Neural progenitor cell (in vitro differentiated cells): Measurements from ENCODE around the gene NT5DC3. TPM values are rescaled to one million over a fixed set of nuclear protein-coding genes. Genes with fewer than 3 reads are reported as not detected.

ENCODE experiments used
- DNase-seq: peaks from one replicate; pipeline ENCODE4 v3.0.0-alpha.2; 2016; ENCODE audit warnings: low spot score
- H2AFZ ChIP-seq: fragments of 200-600 bp; sonication (generic); replicated peaks from 2 replicates; pipeline ENCODE4 v1.6.1; 2016; ENCODE audit warnings: antibody characterized with exemption
- H3F3A ChIP-seq: fragments of 200-600 bp; sonication (generic); 2 replicates; pipeline ENCODE4 v1.6.1; 2016; ENCODE audit warnings: antibody characterized with exemption, low read depth
- H3K27ac ChIP-seq: fragments of 200-600 bp; sonication (generic); 2 replicates; pipeline ENCODE4 v1.5.1; 2016; ENCODE audit warnings: mild to moderate bottlenecking
- H3K27me3 ChIP-seq: fragments of 200-600 bp; sonication (generic); 2 replicates; pipeline ENCODE4 v1.6.1; 2016; ENCODE audit warnings: mild to moderate bottlenecking, moderate library complexity
- H3K36me3 ChIP-seq: fragments of 200-600 bp; sonication (generic); 2 replicates; pipeline ENCODE4 v1.5.1; 2016
- H3K4me1 ChIP-seq: fragments of 200-600 bp; sonication (generic); 2 replicates; pipeline ENCODE4 v1.6.1; 2016; ENCODE audit warnings: mixed run types
- H3K4me2 ChIP-seq: fragments of 200-600 bp; sonication (generic); 2 replicates; pipeline ENCODE4 v1.6.1; 2016
- H3K4me3 ChIP-seq: fragments of 200-600 bp; sonication (generic); 2 replicates; pipeline ENCODE4 v1.5.1; 2016
- H3K79me2 ChIP-seq: fragments of 200-600 bp; sonication (generic); 2 replicates; pipeline ENCODE4 v1.6.1; 2016; ENCODE audit warnings: low read depth
- H3K9ac ChIP-seq: fragments of 200-600 bp; sonication (generic); 2 replicates; pipeline ENCODE4 v1.6.1; 2016
- H3K9me3 ChIP-seq: fragments of 200-600 bp; sonication (generic); 2 replicates; pipeline ENCODE4 v1.5.1; 2016; ENCODE audit warnings: low read depth
- H4K20me1 ChIP-seq: fragments of 200-600 bp; sonication (generic); 2 replicates; pipeline ENCODE4 v1.6.1; 2016; ENCODE audit warnings: low read depth
- H3K27ac Mint-ChIP-seq: 3 replicates; pipeline ENCODE4 v1.8.0; 2021; ENCODE audit warnings: mixed read lengths
- H3K27me3 Mint-ChIP-seq: 2 replicates; pipeline ENCODE4 v1.8.0; 2022; ENCODE audit warnings: low read depth, mild to moderate bottlenecking, inconsistent platforms, moderate library complexity, mixed read lengths; ENCODE audit not compliant: insufficient read depth
- H3K36me3 Mint-ChIP-seq: 3 replicates; pipeline ENCODE4 v1.8.0; 2021; ENCODE audit warnings: mixed read lengths
- H3K4me1 Mint-ChIP-seq: 3 replicates; pipeline ENCODE4 v1.8.0; 2021; ENCODE audit warnings: mixed read lengths
- H3K4me3 Mint-ChIP-seq: 3 replicates; pipeline ENCODE4 v1.8.0; 2021; ENCODE audit warnings: mild to moderate bottlenecking, moderate library complexity, mixed read lengths
- H3K9me3 Mint-ChIP-seq: 3 replicates; pipeline ENCODE4 v1.8.0; 2020; ENCODE audit warnings: mixed read lengths
- EZH2 ChIP-seq: fragments of 200-600 bp; sonication (generic); IDR thresholded peaks from 2 replicates; pipeline ENCODE4 v1.6.1; 2017; ENCODE audit warnings: antibody characterized with exemption, mild to moderate bottlenecking, moderate library complexity
- EZH2phosphoT487 ChIP-seq: fragments of 200-600 bp; sonication (generic); IDR thresholded peaks from 2 replicates; pipeline ENCODE4 v1.6.1; 2017; ENCODE audit warnings: antibody characterized with exemption
- total RNA-seq: library from RNA; depleted of rRNA; stranded (reverse); fragments of >200 nt; gene quantifications from 2 replicates; pipeline ENCODE4 v1.2.3, GENCODE V29; 2015; ENCODE audit warnings: low replicate concordance
- TF ChIP-seq, protein P1 (sequence below): fragments of 200-600 bp; sonication (generic); IDR thresholded peaks from 2 replicates; pipeline ENCODE4 v1.5.1; 2017; ENCODE audit warnings: antibody characterized with exemption, mild to moderate bottlenecking

The NT5DC3 gene
- total RNA-seq, 1 donor from 2014 or later, result 3.1 TPM

DNA sequence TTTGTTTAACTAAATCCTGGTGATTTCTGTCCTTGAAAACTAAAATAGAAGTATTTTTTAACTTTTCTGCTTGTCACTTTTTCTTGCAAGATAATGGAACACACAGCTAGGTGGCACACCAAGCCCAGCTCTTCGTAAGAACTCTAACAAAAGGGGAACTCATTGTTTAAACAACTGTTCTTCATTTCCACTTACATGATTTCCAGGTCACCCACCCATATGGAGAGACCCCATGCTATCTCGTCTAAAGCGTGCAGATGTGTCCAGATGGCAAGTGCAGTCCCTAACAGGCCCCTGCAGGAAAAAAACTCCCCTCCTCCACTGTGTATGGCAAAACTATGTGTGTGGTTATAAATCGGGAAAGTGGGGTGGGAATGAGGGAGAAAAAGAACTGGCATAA lies 43.3 kb upstream of the NT5DC3 start:
- Mint-ChIP-seq H3K4me1 (peaks cover 23% of the 10 kb centered on the region), H3K36me3 (no peaks in the 10 kb centered on the region), H3K4me3 (no peak overlapping the region), H3K27ac (no peak overlapping the region), H3K27me3 (peaks cover 8% of the 10 kb centered on the region), H3K9me3 (no peaks in the 10 kb centered on the region)
- H3K79me2 ChIP-seq, result no peaks in the 10 kb centered on the region
- no peaks in the 10 kb centered on the region for H3F3A ChIP-seq
- no peaks in the 10 kb centered on the region for H4K20me1 ChIP-seq
- no peak overlapping the region for H3K4me3 ChIP-seq
- H3K27ac ChIP-seq, result no peak overlapping the region
- H3K4me1 ChIP-seq, result no peaks in the 10 kb centered on the region
- H2AFZ ChIP-seq, result no peak overlapping the region
- H3K9me3 ChIP-seq, result no peaks in the 10 kb centered on the region
- DNase-seq, result peak; percentile 23
- no peak overlapping the region for H3K4me2 ChIP-seq
- no peaks in the 10 kb centered on the region for H3K27me3 ChIP-seq
- H3K36me3 ChIP-seq, result no peaks in the 10 kb centered on the region
- no peak overlapping the region for H3K9ac ChIP-seq
- TF ChIP-seq EZH2 (no peak), EZH2phosphoT487 (no peak)
- TF ChIP-seq, protein P1, sequence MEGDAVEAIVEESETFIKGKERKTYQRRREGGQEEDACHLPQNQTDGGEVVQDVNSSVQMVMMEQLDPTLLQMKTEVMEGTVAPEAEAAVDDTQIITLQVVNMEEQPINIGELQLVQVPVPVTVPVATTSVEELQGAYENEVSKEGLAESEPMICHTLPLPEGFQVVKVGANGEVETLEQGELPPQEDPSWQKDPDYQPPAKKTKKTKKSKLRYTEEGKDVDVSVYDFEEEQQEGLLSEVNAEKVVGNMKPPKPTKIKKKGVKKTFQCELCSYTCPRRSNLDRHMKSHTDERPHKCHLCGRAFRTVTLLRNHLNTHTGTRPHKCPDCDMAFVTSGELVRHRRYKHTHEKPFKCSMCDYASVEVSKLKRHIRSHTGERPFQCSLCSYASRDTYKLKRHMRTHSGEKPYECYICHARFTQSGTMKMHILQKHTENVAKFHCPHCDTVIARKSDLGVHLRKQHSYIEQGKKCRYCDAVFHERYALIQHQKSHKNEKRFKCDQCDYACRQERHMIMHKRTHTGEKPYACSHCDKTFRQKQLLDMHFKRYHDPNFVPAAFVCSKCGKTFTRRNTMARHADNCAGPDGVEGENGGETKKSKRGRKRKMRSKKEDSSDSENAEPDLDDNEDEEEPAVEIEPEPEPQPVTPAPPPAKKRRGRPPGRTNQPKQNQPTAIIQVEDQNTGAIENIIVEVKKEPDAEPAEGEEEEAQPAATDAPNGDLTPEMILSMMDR, result peak; percentile 48

- H3K4me3 Mint-ChIP-seq, result no peak overlapping the region
Observed at GRCh38 chr12:103883908-103884307, 42.9 kb upstream of the NT5DC3 start.

DNA sequence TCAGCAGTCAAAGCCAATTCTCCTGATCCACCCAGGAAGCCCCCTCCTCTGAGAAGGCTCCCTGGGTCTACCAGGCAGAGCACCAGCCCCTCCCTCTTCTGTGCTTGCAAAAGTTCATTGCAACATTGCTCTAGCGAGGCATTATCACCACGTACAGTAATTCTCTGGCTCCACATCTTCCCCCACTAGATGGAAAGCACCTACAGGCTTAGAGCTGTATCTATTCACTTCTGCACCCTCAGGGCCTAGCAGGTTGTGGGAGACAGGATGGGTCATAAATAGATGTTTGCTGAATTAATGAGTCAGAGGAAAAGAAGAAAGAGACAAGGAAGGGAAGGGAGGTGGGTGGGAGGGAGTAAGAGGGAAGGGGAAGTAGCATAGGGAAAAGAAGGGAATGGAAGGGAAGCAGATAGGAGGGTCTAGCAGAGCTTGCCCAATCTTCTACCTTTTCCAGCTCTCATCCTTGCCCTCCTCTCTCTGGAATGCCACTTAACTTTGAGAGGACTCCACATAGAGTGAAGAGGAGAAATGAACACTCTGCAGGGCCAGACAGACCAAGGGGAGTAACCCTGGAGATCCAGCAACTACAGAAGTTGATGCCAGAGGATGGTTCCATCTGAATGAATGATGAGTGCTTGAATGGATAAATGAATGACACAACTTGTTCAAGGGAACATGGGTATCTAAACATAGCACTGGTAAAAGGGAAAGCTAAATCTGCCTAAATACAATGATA lies 42.0 kb upstream of the NT5DC3 start:
- H3K79me2 ChIP-seq, result no peaks in the 10 kb centered on the region
- Mint-ChIP-seq H3K9me3 (no peaks in the 10 kb centered on the region), H3K4me3 (no peak overlapping the region), H3K4me1 (peaks cover 31% of the 10 kb centered on the region), H3K27ac (no peak overlapping the region), H3K27me3 (peaks cover 10% of the 10 kb centered on the region), H3K36me3 (no peaks in the 10 kb centered on the region)
- no peak overlapping the region for H3K9ac ChIP-seq
- H3F3A ChIP-seq, result no peaks in the 10 kb centered on the region
- H3K4me2 ChIP-seq, result no peak overlapping the region
- H2AFZ ChIP-seq, result no peak overlapping the region
- no peaks in the 10 kb centered on the region for H3K27me3 ChIP-seq
- TF ChIP-seq EZH2phosphoT487 (no peak), EZH2 (no peak)
- TF ChIP-seq, protein P1, result no peak
- H4K20me1 ChIP-seq, result no peaks in the 10 kb centered on the region
- H3K4me1 ChIP-seq, result no peaks in the 10 kb centered on the region
- no peaks in the 10 kb centered on the region for H3K36me3 ChIP-seq
- no peak for DNase-seq
- H3K9me3 ChIP-seq, result no peaks in the 10 kb centered on the region
- no peak overlapping the region for H3K4me3 ChIP-seq
- H3K27ac ChIP-seq, result no peak overlapping the region

More at GRCh38 chr12:103883908-103884307, 42.9 kb upstream of the NT5DC3 start:
- H3K27ac ChIP-seq, result no peak overlapping the region
- no peaks in the 10 kb centered on the region for H3K9me3 ChIP-seq
- no peak overlapping the region for H3K4me3 ChIP-seq
- no peaks in the 10 kb centered on the region for H3K4me1 ChIP-seq
- H3K9ac ChIP-seq, result no peak overlapping the region
- no peaks in the 10 kb centered on the region for H3K27me3 ChIP-seq
- Mint-ChIP-seq H3K36me3 (no peaks in the 10 kb centered on the region), H3K9me3 (no peaks in the 10 kb centered on the region), H3K27me3 (peaks cover 9% of the 10 kb centered on the region), H3K4me1 (peaks cover 26% of the 10 kb centered on the region), H3K27ac (no peak overlapping the region)
- no peaks in the 10 kb centered on the region for H3K79me2 ChIP-seq
- no peaks in the 10 kb centered on the region for H3F3A ChIP-seq
- H2AFZ ChIP-seq, result no peak overlapping the region
- no peak for TF ChIP-seq EZH2
- TF ChIP-seq EZH2phosphoT487, result no peak
- TF ChIP-seq, protein P1, result no peak
- no peak for DNase-seq
- no peaks in the 10 kb centered on the region for H4K20me1 ChIP-seq
- H3K36me3 ChIP-seq, result no peaks in the 10 kb centered on the region
- no peak overlapping the region for H3K4me2 ChIP-seq
